Calu3 (cell line): Measurements from ENCODE around the gene PGLYRP1. TPM values are rescaled to one million over a fixed set of nuclear protein-coding genes. Genes with fewer than 3 reads are reported as not detected.

Experiments used
- BruUV-seq: library from RNA; stranded (reverse); fragments of 400-500 nt; replicated peaks from 2 replicates; lab custom pipeline; 2021; lab: Mats Ljungman, UMichigan
- CTCF ChIA-PET: fragments of 300-600 bp; sonication (Branson Sonifier 250); formaldehyde crosslinking; loops from one replicate; lab custom pipeline; 2022; ENCODE audit warnings: antibody characterized with exemption; lab: Charles Lee
- DNase-seq: peaks from one replicate; pipeline ENCODE4 v3.0.0; 2022
- H3K27ac Mint-ChIP-seq: one replicate; pipeline ENCODE4 v1.8.0; 2022; ENCODE audit warnings: mixed read lengths; ENCODE audit not compliant: unreplicated experiment
- H3K27me3 Mint-ChIP-seq: one replicate; pipeline ENCODE4 v1.8.0; 2022; ENCODE audit warnings: mixed read lengths; ENCODE audit not compliant: unreplicated experiment
- H3K36me3 Mint-ChIP-seq: one replicate; pipeline ENCODE4 v1.8.0; 2022; ENCODE audit warnings: mild to moderate bottlenecking, moderate library complexity, mixed read lengths; ENCODE audit not compliant: insufficient read depth, unreplicated experiment
- H3K4me1 Mint-ChIP-seq: one replicate; pipeline ENCODE4 v1.8.0; 2022; ENCODE audit warnings: mild to moderate bottlenecking, low read depth, mixed read lengths; ENCODE audit not compliant: unreplicated experiment
- H3K4me3 Mint-ChIP-seq: one replicate; pipeline ENCODE4 v1.8.0; 2022; ENCODE audit warnings: mild to moderate bottlenecking, low read depth, moderate library complexity, mixed read lengths; ENCODE audit not compliant: unreplicated experiment
- H3K9me3 Mint-ChIP-seq: one replicate; pipeline ENCODE4 v1.8.0; 2022; ENCODE audit warnings: low read depth, mixed read lengths; ENCODE audit not compliant: unreplicated experiment
- intact Hi-C: fragments of 100-400 bp; cut with micrococcal nuclease; formaldehyde crosslinking; loops from one replicate; pipeline ENCODE4 v1.10.0; 2022; ENCODE audit not compliant: unreplicated experiment
- total RNA-seq: library from RNA; stranded (reverse); gene quantifications from 2 replicates; pipeline ENCODE4 v1.2.3, GENCODE V29; 2022
- TF ChIP-seq, protein P1 (sequence below): fragments of 200-600 bp; IDR thresholded peaks from one replicate; pipeline ENCODE4 v1.8.0; 2022; ENCODE audit warnings: antibody characterized with exemption; ENCODE audit not compliant: unreplicated experiment

PGLYRP1 gene
- total RNA-seq, 1 experiment from 2014 or later: not detected

DNA sequence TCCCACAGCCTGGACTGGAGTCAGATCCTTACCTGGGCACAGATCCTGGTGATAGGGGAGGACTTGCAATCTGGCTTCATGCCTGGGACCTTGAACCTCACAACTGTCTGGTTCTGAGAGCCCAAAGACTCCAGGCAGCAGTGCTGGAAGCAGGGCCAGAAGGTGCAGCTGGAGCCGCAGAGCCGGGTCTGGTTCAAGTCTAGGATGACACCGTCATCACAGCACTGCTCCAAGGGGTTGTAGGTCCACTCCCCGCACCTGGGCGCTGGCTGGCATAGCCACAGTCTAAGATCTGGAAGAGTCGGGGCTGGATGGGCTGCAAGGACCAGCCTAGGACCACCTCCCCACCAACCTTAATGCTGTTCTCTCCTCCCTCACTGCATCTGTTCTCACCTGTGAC is 17.3 kb upstream of the PGLYRP1 start:
- Mint-ChIP-seq H3K27me3 (peaks cover 85% of the 10 kb centered on the region), H3K4me3 (no peak overlapping the region), H3K4me1 (peaks cover 9% of the 10 kb centered on the region), H3K27ac (no peak overlapping the region), H3K9me3 (peaks cover 2% of the 10 kb centered on the region), H3K36me3 (no peaks in the 10 kb centered on the region)
- no TSS peak for BruUV-seq
- TF ChIP-seq, protein P1, sequence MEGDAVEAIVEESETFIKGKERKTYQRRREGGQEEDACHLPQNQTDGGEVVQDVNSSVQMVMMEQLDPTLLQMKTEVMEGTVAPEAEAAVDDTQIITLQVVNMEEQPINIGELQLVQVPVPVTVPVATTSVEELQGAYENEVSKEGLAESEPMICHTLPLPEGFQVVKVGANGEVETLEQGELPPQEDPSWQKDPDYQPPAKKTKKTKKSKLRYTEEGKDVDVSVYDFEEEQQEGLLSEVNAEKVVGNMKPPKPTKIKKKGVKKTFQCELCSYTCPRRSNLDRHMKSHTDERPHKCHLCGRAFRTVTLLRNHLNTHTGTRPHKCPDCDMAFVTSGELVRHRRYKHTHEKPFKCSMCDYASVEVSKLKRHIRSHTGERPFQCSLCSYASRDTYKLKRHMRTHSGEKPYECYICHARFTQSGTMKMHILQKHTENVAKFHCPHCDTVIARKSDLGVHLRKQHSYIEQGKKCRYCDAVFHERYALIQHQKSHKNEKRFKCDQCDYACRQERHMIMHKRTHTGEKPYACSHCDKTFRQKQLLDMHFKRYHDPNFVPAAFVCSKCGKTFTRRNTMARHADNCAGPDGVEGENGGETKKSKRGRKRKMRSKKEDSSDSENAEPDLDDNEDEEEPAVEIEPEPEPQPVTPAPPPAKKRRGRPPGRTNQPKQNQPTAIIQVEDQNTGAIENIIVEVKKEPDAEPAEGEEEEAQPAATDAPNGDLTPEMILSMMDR: no peak
- DNase-seq: no peak
- intact Hi-C loops: no loop called here
- CTCF ChIA-PET: interaction anchor here (1.3 kb wide), 1 partner anchor 11 kb away, joined by 3 read pairs; no protein-coding TSS in a partner anchor

DNA sequence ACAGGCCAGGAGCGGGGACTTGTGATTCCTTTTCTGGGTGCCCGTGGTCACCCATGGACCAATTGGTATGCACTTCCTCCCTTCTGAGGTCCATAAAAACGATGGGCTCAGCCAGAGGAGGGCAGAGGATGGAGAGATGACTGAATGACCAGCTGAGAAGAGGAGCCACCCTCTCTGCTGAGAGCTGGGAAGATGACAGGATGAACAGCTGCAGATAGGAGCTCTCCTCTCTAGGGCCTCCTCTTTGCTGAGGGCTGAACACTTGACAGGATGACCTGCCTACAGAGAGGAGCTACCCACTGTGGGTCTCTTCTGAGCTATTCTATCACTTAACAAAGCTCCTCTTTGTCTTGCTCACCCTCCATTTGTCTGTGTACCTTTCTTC is 13.9 kb upstream of the PGLYRP1 start:
- CTCF ChIA-PET: interaction anchor here (0.7 to 1.2 kb wide), 5 partner anchors 10 to 506 kb away, joined by 3 to 9 read pairs (median 3); no protein-coding TSS in a partner anchor
- DNase-seq: no peak
- TF ChIP-seq, protein P1: no peak
- H3K4me1 Mint-ChIP-seq: peaks cover 9% of the 10 kb centered on the region
- intact Hi-C loops: no loop called here
- no peak overlapping the region for H3K27ac Mint-ChIP-seq
- BruUV-seq: no TSS peak
- H3K4me3 Mint-ChIP-seq: no peak overlapping the region
- H3K9me3 Mint-ChIP-seq: no peaks in the 10 kb centered on the region
- peaks cover 68% of the 10 kb centered on the region for H3K27me3 Mint-ChIP-seq
- peaks cover 4% of the 10 kb centered on the region for H3K36me3 Mint-ChIP-seq

DNA sequence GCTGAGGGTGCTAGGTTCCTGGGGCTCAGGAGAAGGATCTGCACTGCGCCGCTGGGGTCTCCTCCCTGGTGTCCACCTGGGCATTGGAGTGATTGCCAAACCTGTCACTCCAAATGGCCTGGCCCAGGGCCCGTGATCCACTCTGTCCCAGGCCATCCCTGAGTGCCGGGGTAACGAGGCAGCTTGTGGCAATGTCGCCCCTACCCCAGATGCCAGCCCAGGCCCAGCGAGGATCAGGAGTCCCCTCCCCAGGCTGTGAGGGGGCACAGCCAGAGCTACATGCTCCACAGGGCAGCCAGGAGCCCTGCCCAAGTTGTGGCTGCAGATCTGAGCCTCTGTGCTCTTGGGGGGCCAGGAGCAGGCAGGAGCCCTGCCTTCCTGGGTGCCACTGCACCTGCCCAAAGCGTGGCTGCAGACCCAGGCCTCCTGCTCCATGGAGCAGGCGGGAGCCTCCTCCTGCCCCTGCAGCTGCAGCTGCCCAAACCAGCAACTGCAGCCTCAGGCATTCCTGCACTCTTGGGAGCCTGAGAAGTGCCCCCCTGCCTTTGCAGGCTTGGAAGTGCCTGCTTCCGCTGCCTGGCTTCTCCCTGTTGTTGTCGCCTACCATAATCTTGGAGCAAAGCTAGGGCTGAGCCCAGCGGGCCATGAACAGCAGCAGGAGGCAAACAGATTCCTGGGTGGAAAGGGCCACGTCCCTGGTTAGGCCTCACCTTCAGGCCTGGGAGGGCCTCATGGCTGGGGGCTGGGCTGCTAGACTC is 13.3 kb upstream of the PGLYRP1 start:
- CTCF ChIA-PET: interaction anchor here (0.7 to 1.2 kb wide), 4 partner anchors 14 to 507 kb away, joined by 3 to 9 read pairs (median 4); no protein-coding TSS in a partner anchor
- intact Hi-C loops: no loop called here

DNA sequence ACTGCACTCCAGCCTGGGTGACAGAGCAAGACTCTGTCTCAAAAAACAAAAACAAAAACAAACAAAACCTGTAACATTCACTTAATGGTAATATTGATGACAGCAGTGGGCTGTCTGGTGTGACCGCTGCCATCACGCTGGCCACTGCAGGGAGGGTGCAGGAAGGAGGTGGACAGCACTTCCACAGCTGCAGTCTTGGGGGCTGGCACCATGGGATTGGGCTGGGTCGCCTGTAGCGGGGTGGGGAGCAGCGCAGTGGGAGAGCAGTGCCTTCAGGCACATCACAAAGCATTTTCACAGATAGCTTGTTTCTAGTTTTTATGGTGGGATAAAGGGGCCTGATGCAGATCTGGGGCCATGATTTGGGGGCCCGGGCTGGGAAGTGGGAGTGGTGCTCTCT is 12.7 kb upstream of the PGLYRP1 start:
- H3K27me3 Mint-ChIP-seq: peaks cover 56% of the 10 kb centered on the region
- H3K4me1 Mint-ChIP-seq: peaks cover 2% of the 10 kb centered on the region
- no TSS peak for BruUV-seq
- no peaks in the 10 kb centered on the region for H3K9me3 Mint-ChIP-seq
- H3K4me3 Mint-ChIP-seq: no peak overlapping the region
- DNase-seq: no peak
- CTCF ChIA-PET: no interaction called here
- TF ChIP-seq, protein P1: no peak
- peaks cover 4% of the 10 kb centered on the region for H3K36me3 Mint-ChIP-seq
- H3K27ac Mint-ChIP-seq: no peak overlapping the region
- intact Hi-C loops: no loop called here

More for the DNA sequence above, 13.3 kb upstream of the PGLYRP1 start:
- BruUV-seq: no TSS peak
- Mint-ChIP-seq H3K4me1 (peaks cover 8% of the 10 kb centered on the region), H3K27ac (no peak overlapping the region), H3K9me3 (no peaks in the 10 kb centered on the region), H3K27me3 (peaks cover 62% of the 10 kb centered on the region), H3K4me3 (no peak overlapping the region), H3K36me3 (peaks cover 4% of the 10 kb centered on the region)
- TF ChIP-seq, protein P1: no peak
- no peak for DNase-seq
